CD4-positive, alpha-beta memory T cell (primary cell): Measurements from ENCODE around the gene UFSP2. TPM values are rescaled to one million over a fixed set of nuclear protein-coding genes. Genes with fewer than 3 reads are reported as not detected.

Experiments
- CTCF ChIA-PET: fragments of 350-600 bp; sonication (Branson Sonifier 250); formaldehyde crosslinking; loops from one replicate; lab custom pipeline; 2021; ENCODE audit warnings: inconsistent platforms; ENCODE audit not compliant: partially characterized antibody; lab: Charles Lee
- POLR2A ChIA-PET: fragments of 350-600 bp; sonication (Branson Sonifier 250); formaldehyde crosslinking; loops from one replicate; lab custom pipeline; 2021; ENCODE audit not compliant: partially characterized antibody; lab: Charles Lee
- DNase-seq, 5 donors: peaks; one replicate each; pipeline versions ENCODE4 v3.0.0 to v3.0.0-alpha.2; 2020 to 2022; ENCODE audit warnings: mixed read lengths in 1 of 5
- H3K27ac ChIP-seq: one replicate; pipeline ENCODE4 v1.7.0; 2013; ENCODE audit warnings: low read depth, low read length
- H3K27me3 ChIP-seq: 2 replicates; pipeline ENCODE4 v1.7.0; 2013; ENCODE audit warnings: mild to moderate bottlenecking, low read length, moderate library complexity; ENCODE audit not compliant: insufficient read depth
- H3K36me3 ChIP-seq: 2 replicates; pipeline ENCODE4 v1.7.0; 2013; ENCODE audit warnings: mild to moderate bottlenecking, low read length, moderate library complexity; ENCODE audit not compliant: insufficient read depth
- H3K4me1 ChIP-seq: 2 replicates; pipeline ENCODE4 v1.7.0; 2013; ENCODE audit warnings: mild to moderate bottlenecking, low read length, moderate library complexity; ENCODE audit not compliant: insufficient read depth
- H3K4me3 ChIP-seq, 2 donors: one replicate each; pipeline ENCODE4 v1.7.0; 2013; ENCODE audit warnings: low read length in 2 of 2, mild to moderate bottlenecking in 1 of 2
- H3K9me3 ChIP-seq, 2 donors: one replicate each; pipeline ENCODE4 v1.7.0; 2013; ENCODE audit warnings: low read length in 2 of 2, control low read depth in 1 of 2; ENCODE audit not compliant: control insufficient read depth in 1 of 2
- H3K27ac Mint-ChIP-seq, 7 donors: one replicate each; pipeline ENCODE4 v1.8.0; 2020 to 2021; ENCODE audit warnings: mixed read lengths in 7 of 7, mild to moderate bottlenecking in 6 of 7, inconsistent platforms in 3 of 7, moderate library complexity in 3 of 7
- H3K27me3 Mint-ChIP-seq, 2 donors: one replicate each; pipeline ENCODE4 v1.8.0; 2020 to 2021; ENCODE audit warnings: mixed read lengths in 2 of 2
- H3K36me3 Mint-ChIP-seq, 2 donors: one replicate each; pipeline ENCODE4 v1.8.0; 2020 to 2021; ENCODE audit warnings: mixed read lengths in 2 of 2, inconsistent platforms in 1 of 2, mild to moderate bottlenecking in 1 of 2
- H3K4me1 Mint-ChIP-seq, 4 donors: one replicate each; pipeline ENCODE4 v1.8.0; 2020 to 2021; ENCODE audit warnings: mixed read lengths in 4 of 4, mild to moderate bottlenecking in 1 of 4
- H3K4me3 Mint-ChIP-seq, 8 donors: one replicate each; pipeline ENCODE4 v1.8.0; 2020 to 2021; ENCODE audit warnings: mixed read lengths in 8 of 8, mild to moderate bottlenecking in 7 of 8, moderate library complexity in 6 of 8, inconsistent platforms in 3 of 8
- H3K9me3 Mint-ChIP-seq, 8 donors: one replicate each; pipeline ENCODE4 v1.8.0; 2020 to 2021; ENCODE audit warnings: mixed read lengths in 8 of 8, mild to moderate bottlenecking in 5 of 8, inconsistent platforms in 3 of 8, moderate library complexity in 1 of 8
- intact Hi-C: fragments of 100-400 bp; cut with micrococcal nuclease; formaldehyde crosslinking; loops from one replicate; pipeline ENCODE4 v1.15.1; 2023
- polyA plus RNA-seq, 2 donors: library from polyadenylated mRNA; unstranded; fragments of 300-500 nt; fragmentation: Illumina TruSeq; gene quantifications; one replicate each; pipeline ENCODE4 v1.2.3, GENCODE V29; 2021
- total RNA-seq, 2 experiments: library from RNA; stranded (reverse); gene quantifications; one replicate each; pipeline ENCODE4 v1.2.3, GENCODE V29; 2021

Gene UFSP2
- total and polyA plus RNA-seq, 4 experiments from 2014 or later, result 30.1 to 53.8 (median 37.0) TPM

- Mint-ChIP-seq H3K27me3 (no peaks in the 10 kb centered on the region), H3K4me1 (peaks cover 7 to 12% (median 10%) of the 10 kb centered on the region in 4 donors), H3K4me3 (no peak overlapping the region), H3K36me3 (peaks cover 0 to 8% of the 10 kb centered on the region in 2 donors), H3K27ac (no peak overlapping the region), H3K9me3 (peaks cover 0 to 14% (median 2%) of the 10 kb centered on the region in 8 donors)
- CTCF ChIA-PET, result no interaction called here
- H3K27ac ChIP-seq, result no peak overlapping the region
- H3K36me3 ChIP-seq, result no peaks in the 10 kb centered on the region
- no peak overlapping the region for H3K4me3 ChIP-seq
- no peaks in the 10 kb centered on the region for H3K27me3 ChIP-seq
- intact Hi-C loops, result no loop called here
- H3K9me3 ChIP-seq, result no peaks in the 10 kb centered on the region
- POLR2A ChIA-PET, result interaction anchor here (1.3 kb wide), 1 partner anchor 45 kb away, joined by 5 read pairs; the partner anchor contains the start of gene UFSP2
- no peak for DNase-seq
- peaks cover 4% of the 10 kb centered on the region for H3K4me1 ChIP-seq
These were observed 45.4 kb downstream of the UFSP2 start for GRCh38 chr4:185380320-185380719.

- Histone ChIP-seq H3K4me1 (no peaks in the 10 kb centered on the region), H3K36me3 (no peaks in the 10 kb centered on the region), H3K27me3 (no peaks in the 10 kb centered on the region), H3K9me3 (no peaks in the 10 kb centered on the region), H3K27ac (no peak overlapping the region), H3K4me3 (no peak overlapping the region)
- no peak overlapping the region for H3K27ac Mint-ChIP-seq
- H3K4me1 Mint-ChIP-seq, result peaks cover 2 to 5% (median 4%) of the 10 kb centered on the region in 4 donors
- intact Hi-C loops, result no loop called here
- DNase-seq, result no peak
- no peak overlapping the region for H3K4me3 Mint-ChIP-seq
- ChIA-PET CTCF (no interaction called here), POLR2A (interaction anchor here (0.5 to 1.3 kb wide), 2 partner anchors 22 to 46 kb away, joined by 4 to 5 read pairs; partner anchors contain the start of gene UFSP2)
- peaks cover 0 to 14% (median 2%) of the 10 kb centered on the region in 8 donors for H3K9me3 Mint-ChIP-seq
- peaks cover 0 to 8% of the 10 kb centered on the region in 2 donors for H3K36me3 Mint-ChIP-seq
- no peaks in the 10 kb centered on the region for H3K27me3 Mint-ChIP-seq
These were observed 46.2 kb downstream of the UFSP2 start for GRCh38 chr4:185379326-185380295.

DNA sequence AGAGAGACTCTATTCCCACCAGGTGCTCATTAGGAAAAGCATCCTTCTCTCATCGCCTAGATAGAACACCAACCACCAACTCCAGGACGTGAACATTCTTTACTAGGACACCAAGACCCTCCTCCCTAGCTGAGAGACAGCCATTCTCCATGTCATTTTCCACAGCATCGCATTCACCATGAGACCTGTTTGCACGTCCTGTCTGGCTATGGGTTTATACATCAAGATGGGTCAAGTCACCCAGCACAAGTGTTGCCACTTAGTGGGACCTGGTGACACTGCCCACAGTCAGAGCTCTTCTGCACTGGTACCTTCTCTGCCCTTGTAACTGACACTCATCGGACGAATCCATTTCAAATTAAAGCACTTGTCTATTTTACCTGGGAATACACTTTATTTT is 47.5 kb downstream of the UFSP2 start:
- Histone ChIP-seq H3K9me3 (no peaks in the 10 kb centered on the region), H3K27ac (no peak overlapping the region), H3K27me3 (no peaks in the 10 kb centered on the region), H3K4me3 (no peak overlapping the region), H3K36me3 (no peaks in the 10 kb centered on the region), H3K4me1 (no peaks in the 10 kb centered on the region)
- Mint-ChIP-seq H3K4me1 (no peaks in the 10 kb centered on the region), H3K27ac (no peak overlapping the region), H3K9me3 (peaks cover 0 to 14% (median 2%) of the 10 kb centered on the region in 8 donors), H3K36me3 (peaks cover 0 to 8% of the 10 kb centered on the region in 2 donors), H3K4me3 (no peak overlapping the region), H3K27me3 (no peaks in the 10 kb centered on the region)
- ChIA-PET POLR2A (interaction anchor here (0.7 kb wide), 1 partner anchor 15 kb away, joined by 3 read pairs; no protein-coding TSS in a partner anchor), CTCF (no interaction called here)
- intact Hi-C loops, result no loop called here
- no peak for DNase-seq

GRCh38 chr4:185374573-185374972 is 51.2 kb downstream of the UFSP2 start:
- DNase-seq, result no peak
- ChIA-PET CTCF (no interaction called here), POLR2A (interaction anchor here (2.0 kb wide), 1 partner anchor 22 kb away, joined by 7 read pairs; the partner anchor contains the start of gene ANKRD37)
- H3K27ac ChIP-seq, result no peak overlapping the region
- no peak overlapping the region for H3K4me3 Mint-ChIP-seq
- intact Hi-C loops, result no loop called here
- H3K27me3 ChIP-seq, result no peaks in the 10 kb centered on the region
- H3K4me1 Mint-ChIP-seq, result no peaks in the 10 kb centered on the region
- H3K4me3 ChIP-seq, result no peak overlapping the region
- peaks cover 8 to 11% of the 10 kb centered on the region in 2 donors for H3K36me3 Mint-ChIP-seq
- no peaks in the 10 kb centered on the region for H3K27me3 Mint-ChIP-seq
- peaks cover 0 to 5% (median 0%) of the 10 kb centered on the region in 8 donors for H3K9me3 Mint-ChIP-seq
- peak overlapping the region in 1 of 7 donors; percentile 14 for H3K27ac Mint-ChIP-seq
- H3K4me1 ChIP-seq, result no peaks in the 10 kb centered on the region
- H3K9me3 ChIP-seq, result no peaks in the 10 kb centered on the region
- H3K36me3 ChIP-seq, result no peaks in the 10 kb centered on the region

DNA sequence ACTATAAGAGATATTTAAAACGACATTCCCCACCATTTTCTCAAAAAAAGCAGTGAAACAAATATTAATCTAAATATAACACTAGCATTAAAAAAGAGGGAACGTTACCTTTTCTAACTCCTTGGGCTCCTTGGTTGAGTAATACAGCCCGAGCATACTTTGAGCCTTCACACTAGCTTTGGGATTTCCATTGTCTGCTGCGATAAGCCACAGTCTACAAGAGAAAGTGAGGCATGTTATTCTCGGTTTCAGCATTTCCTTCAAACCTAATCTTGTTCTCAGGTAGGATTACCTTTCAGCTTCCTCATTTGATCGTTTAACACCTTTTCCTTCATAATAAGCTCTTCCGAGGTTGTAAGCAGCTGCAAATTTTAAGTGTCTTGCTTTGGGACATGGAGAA is 51.7 kb downstream of the UFSP2 start:
- no peaks in the 10 kb centered on the region for H3K27me3 Mint-ChIP-seq
- intact Hi-C loops, result no loop called here
- Histone ChIP-seq H3K36me3 (no peaks in the 10 kb centered on the region), H3K27ac (no peak overlapping the region), H3K4me3 (no peak overlapping the region), H3K4me1 (no peaks in the 10 kb centered on the region), H3K9me3 (no peaks in the 10 kb centered on the region), H3K27me3 (no peaks in the 10 kb centered on the region)
- ChIA-PET CTCF (no interaction called here), POLR2A (interaction anchor here (2.0 kb wide), 1 partner anchor 23 kb away, joined by 7 read pairs; the partner anchor contains the start of gene ANKRD37)
- no peaks in the 10 kb centered on the region for H3K4me1 Mint-ChIP-seq
- H3K36me3 Mint-ChIP-seq, result peaks cover 8 to 11% of the 10 kb centered on the region in 2 donors
- H3K4me3 Mint-ChIP-seq, result no peak overlapping the region
- H3K9me3 Mint-ChIP-seq, result peaks cover 0 to under 1% (median 0%) of the 10 kb centered on the region in 8 donors
- H3K27ac Mint-ChIP-seq, result peak overlapping the region in 1 of 7 donors; percentile 14
- no peak for DNase-seq

DNA sequence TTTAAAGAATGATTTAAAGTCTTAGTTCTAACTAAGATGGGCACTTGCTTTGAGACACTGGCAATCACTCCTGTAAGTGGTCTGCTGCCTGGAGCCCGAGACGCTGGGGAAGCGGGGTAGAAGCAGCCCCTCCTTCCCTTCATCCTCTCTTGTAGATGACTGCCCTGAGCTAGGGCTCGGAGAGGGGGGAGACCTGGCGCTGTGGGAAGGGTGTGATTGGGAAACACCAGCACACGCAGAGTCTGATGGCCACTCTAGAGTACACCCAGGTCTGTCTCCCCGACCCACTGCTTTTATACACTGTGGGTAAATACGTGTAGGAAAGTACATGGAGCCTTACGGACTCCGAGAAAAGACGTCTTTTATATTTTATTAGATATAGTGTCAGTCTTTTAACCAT is 54.1 kb downstream of the UFSP2 start:
- no peaks in the 10 kb centered on the region for H3K27me3 ChIP-seq
- POLR2A ChIA-PET, result no interaction called here
- no peak overlapping the region for H3K4me3 ChIP-seq
- Mint-ChIP-seq H3K9me3 (no peaks in the 10 kb centered on the region), H3K4me3 (no peak overlapping the region), H3K27me3 (no peaks in the 10 kb centered on the region), H3K4me1 (no peaks in the 10 kb centered on the region), H3K27ac (no peak overlapping the region), H3K36me3 (peaks cover 11 to 14% of the 10 kb centered on the region in 2 donors)
- H3K4me1 ChIP-seq, result no peaks in the 10 kb centered on the region
- no peaks in the 10 kb centered on the region for H3K36me3 ChIP-seq
- CTCF ChIA-PET, result no interaction called here
- H3K9me3 ChIP-seq, result no peaks in the 10 kb centered on the region
- DNase-seq, result no peak
- H3K27ac ChIP-seq, result no peak overlapping the region
- intact Hi-C loops, result no loop called here

DNA sequence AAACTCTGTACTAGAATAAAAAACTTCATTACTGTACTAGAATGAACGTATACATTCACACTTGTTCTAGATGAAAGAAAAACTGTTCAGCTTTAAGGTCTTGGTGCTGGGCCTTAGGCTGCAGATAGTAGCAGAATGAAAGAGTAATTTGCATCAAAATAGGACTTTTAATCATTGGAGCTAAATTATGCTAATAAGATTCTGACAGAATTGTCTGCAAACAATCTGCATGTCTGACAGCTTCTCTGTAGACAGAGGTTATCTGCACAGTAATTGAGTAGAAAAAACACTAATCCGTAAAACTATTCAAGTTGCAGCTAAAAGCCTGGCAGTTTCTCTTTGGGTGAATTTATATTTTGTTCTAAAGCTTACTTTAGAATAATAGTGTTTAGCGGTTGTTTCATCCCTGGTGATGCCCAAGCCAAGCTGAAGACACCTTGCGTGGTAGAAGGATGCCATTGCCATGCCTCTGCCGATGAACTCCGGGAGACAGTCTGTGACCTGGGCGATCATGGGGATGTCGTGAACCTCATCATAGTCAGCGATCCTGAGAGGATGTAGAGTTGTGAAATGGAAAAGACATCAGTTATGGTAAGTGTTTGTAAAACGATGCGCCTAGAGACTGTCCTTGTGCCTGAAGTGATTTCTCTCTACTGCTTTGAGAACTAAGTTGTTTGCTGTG is 55.4 kb downstream of the UFSP2 start:
- Histone ChIP-seq H3K4me3 (no peak overlapping the region), H3K4me1 (no peaks in the 10 kb centered on the region), H3K27me3 (no peaks in the 10 kb centered on the region), H3K36me3 (no peaks in the 10 kb centered on the region), H3K27ac (no peak overlapping the region), H3K9me3 (no peaks in the 10 kb centered on the region)
- H3K4me1 Mint-ChIP-seq, result no peaks in the 10 kb centered on the region
- ChIA-PET CTCF (interaction anchor here (0.5 to 1.5 kb wide), 2 partner anchors 25 to 199 kb away, joined by 3 read pairs; no protein-coding TSS in a partner anchor), POLR2A (no interaction called here)
- intact Hi-C loops, result no loop called here
- H3K27me3 Mint-ChIP-seq, result no peaks in the 10 kb centered on the region
- peak overlapping the region in 1 of 7 donors; percentile 15 for H3K27ac Mint-ChIP-seq
- H3K4me3 Mint-ChIP-seq, result no peak overlapping the region
- peaks cover 11 to 14% of the 10 kb centered on the region in 2 donors for H3K36me3 Mint-ChIP-seq
- DNase-seq, result no peak
- H3K9me3 Mint-ChIP-seq, result no peaks in the 10 kb centered on the region
